Coronary artery (tissue), 2 donors: Measurements from ENCODE around the gene COA7.

Source experiments
- DNase-seq: peaks from one replicate; pipeline ENCODE4 v3.0.0-alpha.2; 2017; ENCODE audit warnings: low spot score
- H3K27ac ChIP-seq, 2 donors: fragments of 200-600 bp; sonication (generic); one replicate each; pipeline ENCODE4 v1.5.1; 2016 to 2019
- H3K4me3 ChIP-seq: fragments of 200-600 bp; sonication (generic); 2 replicates; pipeline ENCODE4 v1.5.1; 2016; ENCODE audit warnings: mild to moderate bottlenecking, moderate library complexity
- TF ChIP-seq, protein P1 (sequence below): fragments of 200-600 bp; sonication (generic); IDR thresholded peaks from one replicate; pipeline ENCODE4 v1.5.1; 2019; ENCODE audit warnings: antibody characterized with exemption

The COA7 gene

DNA sequence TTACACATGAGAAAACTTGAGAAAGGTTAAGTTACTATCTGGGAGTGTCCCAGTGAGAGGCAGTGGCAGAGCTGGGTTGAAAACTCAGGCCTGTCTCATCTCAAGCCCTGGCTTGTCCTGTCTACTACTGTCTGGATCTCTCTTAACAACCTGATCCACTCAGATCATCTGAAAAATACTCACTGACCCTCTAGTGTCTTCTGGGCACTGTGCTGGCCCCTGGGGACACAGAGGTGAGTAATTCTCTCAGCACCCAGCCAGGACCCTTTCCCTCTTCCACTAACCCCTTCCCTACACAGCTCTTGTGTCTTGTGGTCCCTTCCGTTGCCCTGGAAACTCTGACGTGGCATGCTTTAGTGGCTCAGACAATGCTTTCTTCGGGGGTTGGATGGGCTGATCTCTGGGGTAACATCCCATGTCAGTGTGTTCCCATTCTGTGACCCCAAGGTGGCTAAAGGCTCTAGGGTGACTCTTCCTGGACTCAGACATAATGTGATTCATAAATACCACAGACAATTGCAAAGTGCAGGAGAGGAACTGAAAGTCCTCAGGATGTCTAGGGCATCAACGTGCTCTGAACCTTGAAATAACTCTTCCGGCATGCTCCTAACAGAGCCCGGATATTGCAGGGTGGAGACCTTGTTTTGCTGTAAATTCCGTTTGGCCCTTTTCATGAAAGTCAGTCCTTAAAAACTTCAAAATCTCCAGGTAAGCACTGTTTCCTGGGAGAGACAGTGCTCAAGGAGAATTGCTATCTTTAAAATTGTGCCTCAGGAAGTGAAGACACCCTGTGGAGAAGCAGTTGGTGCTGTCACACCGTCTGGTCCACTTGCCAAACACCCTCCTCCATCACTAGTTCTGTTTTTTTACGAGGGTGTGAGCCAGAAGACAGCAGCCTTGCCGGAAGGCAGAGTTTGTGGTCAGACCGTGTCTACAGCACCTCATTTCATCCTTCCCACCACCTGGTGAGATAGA is 61.1 kb downstream of the COA7 start:
- DNase-seq: no peak
- no peak overlapping the region for H3K4me3 ChIP-seq
- peak overlapping the region in 1 of 2 donors; percentile 1 for H3K27ac ChIP-seq
- TF ChIP-seq, protein P1, sequence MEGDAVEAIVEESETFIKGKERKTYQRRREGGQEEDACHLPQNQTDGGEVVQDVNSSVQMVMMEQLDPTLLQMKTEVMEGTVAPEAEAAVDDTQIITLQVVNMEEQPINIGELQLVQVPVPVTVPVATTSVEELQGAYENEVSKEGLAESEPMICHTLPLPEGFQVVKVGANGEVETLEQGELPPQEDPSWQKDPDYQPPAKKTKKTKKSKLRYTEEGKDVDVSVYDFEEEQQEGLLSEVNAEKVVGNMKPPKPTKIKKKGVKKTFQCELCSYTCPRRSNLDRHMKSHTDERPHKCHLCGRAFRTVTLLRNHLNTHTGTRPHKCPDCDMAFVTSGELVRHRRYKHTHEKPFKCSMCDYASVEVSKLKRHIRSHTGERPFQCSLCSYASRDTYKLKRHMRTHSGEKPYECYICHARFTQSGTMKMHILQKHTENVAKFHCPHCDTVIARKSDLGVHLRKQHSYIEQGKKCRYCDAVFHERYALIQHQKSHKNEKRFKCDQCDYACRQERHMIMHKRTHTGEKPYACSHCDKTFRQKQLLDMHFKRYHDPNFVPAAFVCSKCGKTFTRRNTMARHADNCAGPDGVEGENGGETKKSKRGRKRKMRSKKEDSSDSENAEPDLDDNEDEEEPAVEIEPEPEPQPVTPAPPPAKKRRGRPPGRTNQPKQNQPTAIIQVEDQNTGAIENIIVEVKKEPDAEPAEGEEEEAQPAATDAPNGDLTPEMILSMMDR: no peak

- Histone ChIP-seq H3K27ac (no peak overlapping the region), H3K4me3 (no peak overlapping the region)
- no peak for DNase-seq
- TF ChIP-seq, protein P1: no peak
These were observed 62.6 kb downstream of the COA7 start for GRCh38 chr1:52635321-52636089.
